Testis (tissue), 5 donors: Measurements from ENCODE around the gene ZFYVE1. TPM values are rescaled to one million over a fixed set of nuclear protein-coding genes. Genes with fewer than 3 reads are reported as not detected.

ENCODE experiments used
- DNase-seq: peaks from one replicate; pipeline ENCODE4 v3.0.0-alpha.2; 2019
- H3K27ac ChIP-seq, 2 donors: fragments of 200-600 bp; sonication (generic); one replicate each; pipeline ENCODE4 v1.5.1; 2019
- H3K27me3 ChIP-seq: fragments of 200-600 bp; sonication (generic); one replicate; pipeline ENCODE4 v1.5.1; 2019
- H3K36me3 ChIP-seq: fragments of 200-600 bp; sonication (generic); one replicate; pipeline ENCODE4 v1.5.1; 2017; ENCODE audit warnings: low read depth; ENCODE audit errors: missing control alignments
- H3K4me1 ChIP-seq: fragments of 200-600 bp; sonication (generic); one replicate; pipeline ENCODE4 v1.5.1; 2019
- H3K4me3 ChIP-seq, 2 donors: fragments of 200-600 bp; sonication (generic); one replicate each; pipeline ENCODE4 v1.5.1; 2017 to 2019
- H3K9me3 ChIP-seq: fragments of 200-600 bp; sonication (generic); one replicate; pipeline ENCODE4 v1.5.1; 2017
- CTCF ChIP-seq, 3 experiments: fragments of 450-650 bp in 2 of 3; fragments of 200-600 bp in 1 of 3; sonication (generic) in 1 of 3; IDR thresholded peaks; one replicate each; pipeline ENCODE4 v1.5.1; 2016 to 2019; ENCODE audit warnings: antibody characterized with exemption in 3 of 3, mild to moderate bottlenecking in 2 of 3, moderate library complexity in 1 of 3
- POLR2A ChIP-seq: fragments of 450-650 bp; IDR thresholded peaks from one replicate; pipeline ENCODE4 v1.6.1; 2017; ENCODE audit warnings: antibody characterized with exemption, mild to moderate bottlenecking, moderate library complexity
- WGBS, 2 donors: methylation state at CpG; one replicate each; pipeline ENCODE4 v1.1.5; 2018; 5-methylcytosine and 5-hydroxymethylcytosine counted together
- intact Hi-C: fragments of 100-400 bp; cut with DNase I; formaldehyde crosslinking; loops from one replicate; pipeline ENCODE4 v1.15.1; 2023; ENCODE audit warnings: low total_unique reads
- long read RNA-seq, 2 donors: transcript quantifications; one replicate each; lab custom pipeline, GENCODE V29; 2026
- polyA plus RNA-seq: library from polyadenylated mRNA; stranded (reverse); fragments of 350-450 nt; fragmentation: Illumina TruSeq; extraction: RNeasy Lipid Tissue Mini Kit (QIAGEN cat#74804); gene quantifications from one replicate; pipeline ENCODE4 v1.2.3, GENCODE V29; 2014; ENCODE audit warnings: low read depth, low replicate concordance; ENCODE audit not compliant: insufficient read depth
- total RNA-seq, 2 donors: library from RNA; depleted of rRNA; stranded (reverse); fragments of >200 nt; gene quantifications; one replicate each; pipeline ENCODE4 v1.2.3, GENCODE V29; 2016

ZFYVE1 gene
- 10 to 100 TPM; 30.6 to 39.6 TPM for total RNA-seq
- polyA plus RNA-seq: 29.0 TPM
- long read RNA-seq, donor 1, full-length matches to known transcripts: 3 of 350 reads
- long read RNA-seq, donor 1, partial matches to known transcripts: 347 of 350 reads
- long read RNA-seq, donor 1, other reads (novel, unspliced or antisense): 0 of 350 reads
- long read RNA-seq, donor 2, partial matches to known transcripts: 6 of 6 reads
- long read RNA-seq, donor 2, other reads (novel, unspliced or antisense): 0 of 6 reads

GRCh38 chr14:73026845-73027542, at the start of gene ZFYVE1:
Gene ZFYVE1, minus strand, starts transcription at chr14:73027106. Its CDS starts 2,598 bp downstream, at chr14:73024508.
- H3K4me3 ChIP-seq: peak within 1 kb of the TSS; percentile 76 to 92
- WGBS, 2 donors: 0 to 2% methylated on average over 23 to 42 of the region's 42 CpGs
- DNase-seq: peak; percentile 99
- H3K4me1 ChIP-seq: peaks cover 18% of the 10 kb centered on the region
- peak within 1 kb of the TSS; percentile 91 to 93 for H3K27ac ChIP-seq
- no peaks in the 10 kb centered on the region for H3K36me3 ChIP-seq
- TF ChIP-seq POLR2A (peak; percentile 43), CTCF (IDR thresholded peaks at IDR 0.05) (peak in 1 of 3 experiments; percentile 4)
- intact Hi-C loops: no loop called here
- no peaks in the 10 kb centered on the region for H3K9me3 ChIP-seq
- H3K27me3 ChIP-seq: no peaks in the 10 kb centered on the region

GRCh38 chr14:73069585-73069984, 42.7 kb upstream of the ZFYVE1 start:
- TF ChIP-seq CTCF (IDR thresholded peaks at IDR 0.05): no peak
- TF ChIP-seq POLR2A: no peak
- Histone ChIP-seq H3K9me3 (no peaks in the 10 kb centered on the region), H3K4me1 (peaks cover 8% of the 10 kb centered on the region), H3K27ac (no peak overlapping the region), H3K36me3 (no peaks in the 10 kb centered on the region), H3K4me3 (no peak overlapping the region), H3K27me3 (no peaks in the 10 kb centered on the region)
- 93% methylated on average over 4 of the region's 4 CpGs for WGBS, 2 donors
- DNase-seq: no peak
- intact Hi-C loops: no loop called here

- H3K9me3 ChIP-seq: no peaks in the 10 kb centered on the region
- 0% methylated on average over 27 of the region's 27 CpGs for WGBS, 2 donors
- H3K36me3 ChIP-seq: no peaks in the 10 kb centered on the region
- TF ChIP-seq CTCF (IDR thresholded peaks at IDR 0.05) (no peak), POLR2A (no peak)
- H3K27ac ChIP-seq: peak overlapping the region; percentile 95 to 96
- no peaks in the 10 kb centered on the region for H3K27me3 ChIP-seq
- peak; percentile 50 for DNase-seq
- peaks cover 25% of the 10 kb centered on the region for H3K4me1 ChIP-seq
- H3K4me3 ChIP-seq: peak overlapping the region; percentile 77 to 98
- intact Hi-C loops: no loop called here
Observed at GRCh38 chr14:73058922-73059673, 32.2 kb upstream of the ZFYVE1 start.

GRCh38 chr14:73058224-73058921, 31.5 kb upstream of the ZFYVE1 start, which contains the start of gene RBM25:
Gene RBM25, plus strand, starts transcription at chr14:73058534. Its CDS starts 13,108 bp downstream, at chr14:73071642.
- no peaks in the 10 kb centered on the region for H3K36me3 ChIP-seq
- H3K9me3 ChIP-seq: no peaks in the 10 kb centered on the region
- H3K4me1 ChIP-seq: peaks cover 25% of the 10 kb centered on the region
- H3K27me3 ChIP-seq: no peaks in the 10 kb centered on the region
- peak; percentile 98 for DNase-seq
- TF ChIP-seq POLR2A: peak; percentile 84
- TF ChIP-seq CTCF (IDR thresholded peaks at IDR 0.05): peak in 1 of 3 experiments; percentile 6
- peak within 1 kb of the TSS; percentile 95 to 96 for H3K27ac ChIP-seq
- intact Hi-C loops: no loop called here
- 0 to 1% methylated on average over 14 to 44 of the region's 57 CpGs for WGBS, 2 donors
- peak within 1 kb of the TSS; percentile 77 to 98 for H3K4me3 ChIP-seq
